Measurements from ENCODE around the gene ZCCHC3. TPM values are rescaled to one million over a fixed set of nuclear protein-coding genes. Genes with fewer than 3 reads are reported as not detected.
A peak's percentile ranks its signal among the peaks of the same experiment; 100 is the strongest.
"Not testable (repeated sequence)": the region's sequence is repeated elsewhere in the genome, so short reads cannot be mapped to it uniquely, and the experiment has no call there.

ZCCHC3 gene
- 1 to 10 TPM; 5.7 to 6.2 TPM for polyA plus RNA-seq

DNA sequence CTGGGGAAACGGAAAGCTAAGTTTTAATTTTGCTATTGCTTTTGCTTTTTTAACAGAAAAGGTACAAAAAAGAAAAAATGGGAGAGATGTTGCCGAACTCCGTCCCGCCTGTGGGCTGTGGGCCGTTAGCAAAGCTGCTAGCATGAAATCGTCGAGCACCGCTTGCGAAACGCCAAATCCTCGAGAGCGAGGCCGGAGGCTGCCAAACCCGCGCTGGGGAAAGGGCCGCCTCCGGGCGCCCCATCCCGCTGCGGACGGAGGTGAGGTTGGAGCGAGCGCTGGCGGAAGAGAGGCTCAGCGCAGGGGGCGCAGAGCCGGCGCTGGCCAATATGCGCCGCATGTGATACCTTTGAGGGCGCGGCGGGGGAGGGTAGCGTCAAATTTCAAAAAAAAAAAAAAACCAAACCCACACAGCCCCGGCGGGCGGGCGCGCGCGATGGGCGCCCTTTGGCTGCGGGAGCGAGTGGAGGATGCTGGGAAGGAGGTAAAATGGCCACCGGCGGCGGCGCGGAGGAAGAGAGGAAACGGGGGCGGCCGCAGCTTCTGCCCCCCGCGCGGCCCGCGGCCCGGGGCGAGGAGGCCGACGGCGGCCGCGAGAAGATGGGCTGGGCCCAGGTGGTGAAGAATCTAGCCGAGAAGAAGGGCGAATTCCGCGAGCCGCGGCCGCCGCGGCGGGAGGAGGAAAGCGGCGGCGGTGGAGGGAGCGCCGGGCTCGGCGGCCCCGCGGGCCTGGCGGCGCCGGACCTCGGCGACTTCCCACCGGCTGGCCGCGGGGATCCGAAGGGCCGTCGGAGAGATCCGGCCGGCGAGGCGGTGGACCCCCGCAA lies at the start of gene ZCCHC3:
Gene ZCCHC3 (plus strand): TSS at position 473 of the 827 bp plus-strand sequence. CDS start 17 bp downstream, at position 490.
- Histone ChIP-seq H3K4me1 (ENCODE audit: control insufficient read depth in 2 of 2, insufficient read depth in 2 of 2, low read length in 1 of 2) (peaks cover 2 to 3% of the 10 kb centered on the region in 2 donors), H3K27me3 (ENCODE audit: control insufficient read depth in 1 of 2, insufficient read depth in 2 of 2, low read length in 2 of 2) (no peaks in the 10 kb centered on the region), H3K9me3 (ENCODE audit: control insufficient read depth in 2 of 2, insufficient read depth in 1 of 2, low read depth in 1 of 2, low read length in 1 of 2) (no peaks in the 10 kb centered on the region), H3K4me3 (ENCODE audit: low read depth in 1 of 2, low read length in 2 of 2) (peak within 1 kb of the TSS; percentile 76 to 90), H3K27ac (ENCODE audit: low read depth in 2 of 2, low read length in 1 of 2) (peak within 1 kb of the TSS; percentile 97), H3K36me3 (ENCODE audit: control insufficient read depth in 2 of 2, insufficient read depth in 2 of 2, low read length in 1 of 2) (peaks cover 0 to 2% of the 10 kb centered on the region in 2 donors)
- 0% methylated on average over 65 to 99 of the region's 99 CpGs for WGBS, 2 donors

DNA sequence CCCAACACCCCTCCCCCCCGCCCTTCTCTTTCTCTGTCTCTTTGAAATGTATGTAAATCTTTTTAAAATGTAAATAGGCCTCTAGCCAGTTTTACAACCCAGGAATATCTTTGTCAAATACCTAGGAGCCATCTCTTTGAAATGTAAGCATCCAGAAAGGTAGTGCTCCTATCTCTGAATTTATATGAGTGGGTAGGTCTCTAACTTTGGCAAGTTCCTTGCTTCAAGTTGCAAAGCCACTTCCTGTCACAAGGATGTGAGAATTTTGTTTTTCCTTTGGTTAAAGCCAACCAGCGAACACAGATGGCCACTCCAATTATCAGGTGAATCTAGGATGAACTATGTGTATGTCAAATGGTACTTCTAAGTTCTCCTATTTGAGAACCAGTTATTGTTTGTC lies 46.0 kb upstream of the ZCCHC3 start:
- Histone ChIP-seq H3K4me1 (ENCODE audit: control insufficient read depth in 2 of 2, insufficient read depth in 2 of 2, low read length in 1 of 2) (no peaks in the 10 kb centered on the region), H3K27ac (ENCODE audit: low read depth in 2 of 2, low read length in 1 of 2) (no peak overlapping the region), H3K4me3 (ENCODE audit: low read depth in 1 of 2, low read length in 2 of 2) (no peak overlapping the region), H3K27me3 (ENCODE audit: control insufficient read depth in 1 of 2, insufficient read depth in 2 of 2, low read length in 2 of 2) (no peaks in the 10 kb centered on the region), H3K36me3 (ENCODE audit: control insufficient read depth in 2 of 2, insufficient read depth in 2 of 2, low read length in 1 of 2) (no peaks in the 10 kb centered on the region), H3K9me3 (ENCODE audit: control insufficient read depth in 2 of 2, insufficient read depth in 1 of 2, low read depth in 1 of 2, low read length in 1 of 2) (no peaks in the 10 kb centered on the region)
- 56 to 62% methylated on average over 2 of the region's 2 CpGs for WGBS, 2 donors

- no peaks in the 10 kb centered on the region for H3K4me1 ChIP-seq (ENCODE audit: control insufficient read depth in 2 of 2, insufficient read depth in 2 of 2, low read length in 1 of 2)
- WGBS, 2 donors: 66 to 76% methylated on average over 2 of the region's 2 CpGs
- no peak overlapping the region for H3K27ac ChIP-seq (ENCODE audit: low read depth in 2 of 2, low read length in 1 of 2)
- no peaks in the 10 kb centered on the region for H3K9me3 ChIP-seq (ENCODE audit: control insufficient read depth in 2 of 2, insufficient read depth in 1 of 2, low read depth in 1 of 2, low read length in 1 of 2)
- H3K4me3 ChIP-seq (ENCODE audit: low read depth in 1 of 2, low read length in 2 of 2): no peak overlapping the region
- no peaks in the 10 kb centered on the region for H3K36me3 ChIP-seq (ENCODE audit: control insufficient read depth in 2 of 2, insufficient read depth in 2 of 2, low read length in 1 of 2)
- no peaks in the 10 kb centered on the region for H3K27me3 ChIP-seq (ENCODE audit: control insufficient read depth in 1 of 2, insufficient read depth in 2 of 2, low read length in 2 of 2)
Observed at GRCh38 chr20:252801-253200, 44.6 kb upstream of the ZCCHC3 start.

DNA sequence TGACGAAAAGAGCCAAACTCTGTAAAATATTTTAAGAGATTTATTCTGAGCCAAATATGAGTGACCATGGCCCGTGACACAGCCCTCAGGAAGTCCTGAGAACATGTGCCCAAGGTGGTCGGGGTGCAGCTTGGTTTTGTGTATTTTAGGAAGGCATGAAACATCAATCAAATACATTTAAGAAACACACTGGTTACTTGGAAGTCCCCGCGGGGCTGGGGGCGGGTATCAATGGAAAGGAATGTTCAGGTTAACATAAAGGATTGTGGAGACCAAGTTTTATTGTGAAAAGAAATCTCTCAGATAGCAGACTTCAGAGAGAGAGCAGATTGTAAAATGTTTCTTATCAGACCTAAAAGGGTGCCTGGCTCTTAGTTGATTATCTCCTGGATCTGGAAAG lies 43.9 kb upstream of the ZCCHC3 start:
- H3K27me3 ChIP-seq (ENCODE audit: control insufficient read depth in 1 of 2, insufficient read depth in 2 of 2, low read length in 2 of 2); H3K27ac ChIP-seq (ENCODE audit: low read depth in 2 of 2, low read length in 1 of 2); H3K36me3 ChIP-seq (ENCODE audit: control insufficient read depth in 2 of 2, insufficient read depth in 2 of 2, low read length in 1 of 2); H3K4me1 ChIP-seq (ENCODE audit: control insufficient read depth in 2 of 2, insufficient read depth in 2 of 2, low read length in 1 of 2); H3K4me3 ChIP-seq (ENCODE audit: low read depth in 1 of 2, low read length in 2 of 2); H3K9me3 ChIP-seq (ENCODE audit: control insufficient read depth in 2 of 2, insufficient read depth in 1 of 2, low read depth in 1 of 2, low read length in 1 of 2): not testable (repeated sequence)
- WGBS, 2 donors: 40 to 48% methylated on average over 6 of the region's 6 CpGs

GRCh38 chr20:257419-257818 lies 40.0 kb upstream of the ZCCHC3 start, which contains the start of gene DEFB132:
DEFB132 (plus strand) TSS chr20:257724; CDS start chr20:257779, 55 bp downstream.
- no peaks in the 10 kb centered on the region for H3K27me3 ChIP-seq (ENCODE audit: control insufficient read depth in 1 of 2, insufficient read depth in 2 of 2, low read length in 2 of 2)
- H3K4me3 ChIP-seq (ENCODE audit: low read depth in 1 of 2, low read length in 2 of 2): no peak within 1 kb of the TSS
- H3K27ac ChIP-seq (ENCODE audit: low read depth in 2 of 2, low read length in 1 of 2): no peak within 1 kb of the TSS
- no peaks in the 10 kb centered on the region for H3K4me1 ChIP-seq (ENCODE audit: control insufficient read depth in 2 of 2, insufficient read depth in 2 of 2, low read length in 1 of 2)
- 63 to 67% methylated on average over 7 of the region's 7 CpGs for WGBS, 2 donors
- H3K9me3 ChIP-seq (ENCODE audit: control insufficient read depth in 2 of 2, insufficient read depth in 1 of 2, low read depth in 1 of 2, low read length in 1 of 2): no peaks in the 10 kb centered on the region
- H3K36me3 ChIP-seq (ENCODE audit: control insufficient read depth in 2 of 2, insufficient read depth in 2 of 2, low read length in 1 of 2): no peaks in the 10 kb centered on the region

DNA sequence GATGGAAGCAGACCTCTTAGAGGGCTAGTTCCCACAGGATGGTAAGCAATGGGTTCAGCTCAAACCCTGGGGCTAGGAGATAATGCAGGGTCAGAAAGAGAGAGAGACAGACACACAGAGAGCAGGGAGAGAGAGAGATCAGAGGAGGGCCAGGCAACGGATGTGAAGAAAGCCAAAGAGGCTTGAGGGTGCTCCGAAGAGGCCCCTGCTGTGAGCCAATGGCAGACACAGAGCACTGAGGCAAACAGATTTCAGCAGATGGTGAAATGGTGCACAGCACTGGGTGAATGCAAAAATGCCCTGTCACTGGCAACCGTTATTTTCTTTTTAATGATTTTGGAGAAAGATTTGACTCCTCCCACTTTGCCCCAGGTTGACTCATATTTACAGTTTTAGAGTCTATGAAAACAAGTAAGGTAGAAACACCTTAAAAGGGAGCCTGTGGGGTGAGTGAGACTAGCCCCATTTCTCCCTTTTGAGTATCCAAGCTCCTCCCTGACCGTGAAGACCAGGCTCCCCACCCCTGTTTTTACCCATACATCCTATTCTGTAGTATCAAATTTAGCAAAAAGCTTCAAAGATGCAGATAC lies 39.0 kb upstream of the ZCCHC3 start:
- no peaks in the 10 kb centered on the region for H3K4me1 ChIP-seq (ENCODE audit: control insufficient read depth in 2 of 2, insufficient read depth in 2 of 2, low read length in 1 of 2)
- no peaks in the 10 kb centered on the region for H3K36me3 ChIP-seq (ENCODE audit: control insufficient read depth in 2 of 2, insufficient read depth in 2 of 2, low read length in 1 of 2)
- 58 to 63% methylated on average over 4 of the region's 4 CpGs for WGBS, 2 donors
- H3K27ac ChIP-seq (ENCODE audit: low read depth in 2 of 2, low read length in 1 of 2): no peak overlapping the region
- H3K27me3 ChIP-seq (ENCODE audit: control insufficient read depth in 1 of 2, insufficient read depth in 2 of 2, low read length in 2 of 2): no peaks in the 10 kb centered on the region
- H3K4me3 ChIP-seq (ENCODE audit: low read depth in 1 of 2, low read length in 2 of 2): no peak overlapping the region
- no peaks in the 10 kb centered on the region for H3K9me3 ChIP-seq (ENCODE audit: control insufficient read depth in 2 of 2, insufficient read depth in 1 of 2, low read depth in 1 of 2, low read length in 1 of 2)

DNA sequence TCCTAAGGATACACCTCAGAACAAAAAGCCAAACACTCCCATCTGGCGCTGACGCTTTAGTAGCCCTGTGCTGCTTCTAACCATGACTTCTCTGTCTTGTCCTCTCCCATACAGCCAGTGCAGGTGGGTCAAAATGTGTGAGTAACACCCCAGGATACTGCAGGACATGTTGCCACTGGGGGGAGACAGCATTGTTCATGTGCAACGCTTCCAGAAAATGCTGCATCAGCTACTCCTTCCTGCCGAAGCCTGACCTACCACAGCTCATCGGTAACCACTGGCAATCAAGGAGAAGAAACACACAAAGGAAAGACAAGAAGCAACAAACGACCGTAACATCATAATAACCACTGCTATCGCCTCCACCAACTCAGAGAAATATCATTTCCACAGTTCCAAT lies 38.4 kb upstream of the ZCCHC3 start:
- Histone ChIP-seq H3K27ac (ENCODE audit: low read depth in 2 of 2, low read length in 1 of 2) (no peak overlapping the region), H3K4me1 (ENCODE audit: control insufficient read depth in 2 of 2, insufficient read depth in 2 of 2, low read length in 1 of 2) (no peaks in the 10 kb centered on the region), H3K36me3 (ENCODE audit: control insufficient read depth in 2 of 2, insufficient read depth in 2 of 2, low read length in 1 of 2) (no peaks in the 10 kb centered on the region), H3K4me3 (ENCODE audit: low read depth in 1 of 2, low read length in 2 of 2) (no peak overlapping the region), H3K27me3 (ENCODE audit: control insufficient read depth in 1 of 2, insufficient read depth in 2 of 2, low read length in 2 of 2) (no peaks in the 10 kb centered on the region), H3K9me3 (ENCODE audit: control insufficient read depth in 2 of 2, insufficient read depth in 1 of 2, low read depth in 1 of 2, low read length in 1 of 2) (peaks cover 0 to 2% of the 10 kb centered on the region in 2 donors)
- WGBS, 2 donors: 43 to 53% methylated on average over 8 of the region's 8 CpGs

DNA sequence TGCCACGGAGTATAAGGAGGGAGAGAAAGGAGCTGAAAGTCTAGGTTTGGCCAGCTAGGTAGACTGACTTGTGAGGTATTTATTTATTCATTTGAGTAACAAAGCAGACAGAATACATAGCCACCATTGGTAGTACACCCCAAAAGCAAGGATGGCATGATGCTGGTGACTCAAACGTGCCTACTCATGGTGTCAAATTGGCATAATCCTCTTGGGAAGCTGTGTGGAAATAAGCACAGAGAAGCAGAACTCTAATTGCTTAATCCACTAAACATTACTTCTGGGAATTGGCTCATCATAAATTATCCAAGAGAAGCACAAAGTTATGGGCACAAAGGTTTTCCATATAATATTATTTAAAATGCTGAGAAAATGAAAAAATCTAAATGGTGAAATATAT lies 37.4 kb upstream of the ZCCHC3 start:
- no peak overlapping the region for H3K4me3 ChIP-seq (ENCODE audit: low read depth in 1 of 2, low read length in 2 of 2)
- no peaks in the 10 kb centered on the region for H3K36me3 ChIP-seq (ENCODE audit: control insufficient read depth in 2 of 2, insufficient read depth in 2 of 2, low read length in 1 of 2)
- H3K27ac ChIP-seq (ENCODE audit: low read depth in 2 of 2, low read length in 1 of 2): no peak overlapping the region
- no peaks in the 10 kb centered on the region for H3K4me1 ChIP-seq (ENCODE audit: control insufficient read depth in 2 of 2, insufficient read depth in 2 of 2, low read length in 1 of 2)
- 66 to 67% methylated on average over 2 of the region's 2 CpGs for WGBS, 2 donors
- peaks cover 0 to 3% of the 10 kb centered on the region in 2 donors for H3K9me3 ChIP-seq (ENCODE audit: control insufficient read depth in 2 of 2, insufficient read depth in 1 of 2, low read depth in 1 of 2, low read length in 1 of 2)
- no peaks in the 10 kb centered on the region for H3K27me3 ChIP-seq (ENCODE audit: control insufficient read depth in 1 of 2, insufficient read depth in 2 of 2, low read length in 2 of 2)

DNA sequence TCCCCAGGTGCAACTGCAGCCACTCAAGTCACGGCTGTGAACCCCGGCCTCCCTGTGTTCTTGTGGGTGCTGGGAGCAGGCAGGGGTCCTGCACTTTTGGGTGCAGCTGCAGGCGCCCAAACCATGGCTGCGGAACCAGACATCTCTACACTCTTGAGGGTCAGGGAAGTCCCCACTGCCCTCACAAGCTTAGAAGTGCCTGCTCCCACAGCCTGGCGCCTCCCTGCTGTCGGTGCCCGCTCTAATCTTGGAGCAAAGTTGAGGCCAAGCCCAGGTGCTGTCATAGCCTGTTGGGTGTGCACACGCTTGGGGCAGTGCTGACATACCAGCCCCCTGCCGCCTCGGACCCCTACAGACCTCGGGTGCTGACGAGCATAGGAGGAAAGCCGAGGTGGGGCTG lies 33.7 kb upstream of the ZCCHC3 start:
- Histone ChIP-seq H3K4me1 (ENCODE audit: control insufficient read depth in 2 of 2, insufficient read depth in 2 of 2, low read length in 1 of 2) (peaks cover 3 to 4% of the 10 kb centered on the region in 2 donors), H3K27ac (ENCODE audit: low read depth in 2 of 2, low read length in 1 of 2) (no peak overlapping the region), H3K9me3 (ENCODE audit: control insufficient read depth in 2 of 2, insufficient read depth in 1 of 2, low read depth in 1 of 2, low read length in 1 of 2) (peaks cover 0 to 3% of the 10 kb centered on the region in 2 donors), H3K36me3 (ENCODE audit: control insufficient read depth in 2 of 2, insufficient read depth in 2 of 2, low read length in 1 of 2) (no peaks in the 10 kb centered on the region), H3K4me3 (ENCODE audit: low read depth in 1 of 2, low read length in 2 of 2) (no peak overlapping the region), H3K27me3 (ENCODE audit: control insufficient read depth in 1 of 2, insufficient read depth in 2 of 2, low read length in 2 of 2) (no peaks in the 10 kb centered on the region)
- 71 to 75% methylated on average over 13 of the region's 13 CpGs for WGBS, 2 donors

Data from esophagus (tissue), 2 donors.